Sigmoid colon (tissue), 7 donors: ENCODE results near the gene GABRR1. TPM values are rescaled to one million over a fixed set of nuclear protein-coding genes. Genes with fewer than 3 reads are reported as not detected.

Experiments used
- DNase-seq: peaks from one replicate; pipeline ENCODE4 v3.0.0-alpha.2; 2019
- H3K27ac ChIP-seq, 4 donors: fragments of 200-600 bp; sonication (generic); one replicate each; pipeline ENCODE4 v1.5.1; 2016 to 2019; ENCODE audit warnings: mild to moderate bottlenecking in 1 of 4
- H3K27me3 ChIP-seq, 3 donors: fragments of 200-600 bp; sonication (generic); one replicate each; pipeline ENCODE4 v1.5.1; 2019; ENCODE audit warnings: mild to moderate bottlenecking in 1 of 3
- H3K36me3 ChIP-seq, 4 donors: fragments of 200-600 bp; sonication (generic); one replicate each; pipeline ENCODE4 v1.5.1; 2016 to 2019
- H3K4me1 ChIP-seq, 4 donors: fragments of 200-600 bp; sonication (generic); one replicate each; pipeline ENCODE4 v1.5.1; 2017 to 2019
- H3K4me3 ChIP-seq, 4 donors: fragments of 200-600 bp; sonication (generic); one replicate each; pipeline ENCODE4 v1.5.1; 2017 to 2019; ENCODE audit warnings: mild to moderate bottlenecking in 2 of 4, moderate library complexity in 1 of 4
- H3K9me3 ChIP-seq, 4 donors: fragments of 200-600 bp in 3 of 4; sonication (generic) in 3 of 4; one replicate each; pipeline versions ENCODE4 v1.5.1 to v1.6.1; 2013 to 2019
- EP300 ChIP-seq, 4 donors: sonication (generic); formaldehyde crosslinking; IDR thresholded peaks; one replicate each; pipeline ENCODE4 v1.6.1; 2017; ENCODE audit warnings: antibody characterized with exemption in 4 of 4
- POLR2A ChIP-seq, 2 donors: fragments of 450-650 bp; IDR thresholded peaks; one replicate each; pipeline ENCODE4 v1.6.1; 2016; ENCODE audit warnings: antibody characterized with exemption in 2 of 2, mild to moderate bottlenecking in 2 of 2, moderate library complexity in 2 of 2
- POLR2AphosphoS5 ChIP-seq, 4 donors: sonication (generic); formaldehyde crosslinking; IDR thresholded peaks; one replicate each; pipeline ENCODE4 v1.6.1; 2017; ENCODE audit warnings: antibody characterized with exemption in 4 of 4
- WGBS, 2 donors: extraction: QIAGEN DNeasy Blood & Tissue Kit; methylation state at CpG; one replicate each; pipeline ENCODE4 v1.1.7; 2013; 5-methylcytosine and 5-hydroxymethylcytosine counted together
- intact Hi-C: fragments of 100-400 bp; cut with DNase I; formaldehyde crosslinking; loops from one replicate; pipeline ENCODE4 v1.15.1; 2023
- polyA plus RNA-seq, 3 donors: library from polyadenylated mRNA; stranded (reverse); fragments of 200-250 nt; gene quantifications; one replicate each; pipeline ENCODE4 v1.2.3, GENCODE V29; 2013
- total RNA-seq, 4 donors: library from RNA; depleted of rRNA; stranded (reverse); fragments of >200 nt; gene quantifications; one replicate each; pipeline ENCODE4 v1.1.0, GENCODE V29; 2016
- TF ChIP-seq, protein P1 (sequence below), 4 experiments: fragments of 450-650 bp in 3 of 4; fragments of 200-600 bp in 1 of 4; IDR thresholded peaks; one replicate each; pipeline ENCODE4 v1.5.1; 2016 to 2019; ENCODE audit warnings: antibody characterized with exemption in 4 of 4, mild to moderate bottlenecking in 3 of 4, moderate library complexity in 2 of 4
- donor health status: healthy with polysubstance abuse.
- donor health status: Bipolar disorder and iron deficiency.
- donor health status: healthy.

Gene GABRR1
- total and polyA plus RNA-seq, 7 donors, result 0.04 TPM; not detected in 6

DNA sequence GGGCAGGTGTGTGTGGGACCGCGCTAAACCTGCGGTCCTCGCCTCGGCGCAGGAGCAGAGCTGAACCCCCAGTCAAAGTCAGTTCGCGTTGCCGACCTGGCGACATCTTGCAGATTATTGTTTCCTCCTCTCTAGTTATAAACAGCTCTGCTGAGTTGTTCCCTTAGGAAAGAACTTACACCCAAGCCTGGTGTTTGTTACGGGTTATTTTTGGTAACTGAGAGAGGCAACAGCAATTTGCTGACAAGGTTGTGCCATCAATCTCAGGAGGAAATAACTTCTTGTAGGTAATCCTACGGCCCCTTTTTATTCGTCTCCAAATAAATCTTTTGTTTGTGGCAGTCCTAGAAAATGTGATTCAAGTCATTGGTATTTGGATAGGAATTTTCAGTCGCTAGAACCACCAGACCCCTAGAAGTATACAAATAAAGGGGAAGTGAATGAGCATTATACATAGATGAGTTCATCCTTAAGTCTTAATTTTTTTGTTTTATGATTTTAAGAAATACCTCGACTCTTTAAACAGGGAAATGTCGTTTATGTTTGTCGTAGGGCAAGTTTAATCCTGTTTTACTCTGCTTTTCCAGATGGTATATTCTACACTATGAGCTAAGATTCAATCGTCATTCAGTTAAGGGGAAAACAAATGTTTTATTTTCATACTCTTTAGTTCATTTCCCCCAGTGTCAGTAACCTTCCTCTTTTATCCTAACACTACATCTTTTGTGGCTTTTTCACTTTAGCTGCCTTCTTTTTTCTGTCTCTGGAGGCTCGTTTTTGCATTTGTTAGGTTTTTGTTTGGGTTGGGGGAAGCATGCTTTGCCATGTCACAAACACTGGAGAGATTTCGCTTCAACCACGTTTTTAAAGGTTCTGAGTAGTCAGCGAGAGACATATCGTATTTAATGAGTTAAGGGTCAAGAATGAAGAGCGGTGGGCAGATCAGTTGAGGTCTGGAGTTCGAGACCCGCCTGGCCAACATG, 70.1 kb downstream of the GABRR1 start:
- H3K36me3 ChIP-seq, result peaks cover 0 to 8% (median 0%) of the 10 kb centered on the region in 4 donors
- H3K27me3 ChIP-seq, result no peaks in the 10 kb centered on the region
- peaks cover 0 to 34% (median 30%) of the 10 kb centered on the region in 4 donors for H3K4me1 ChIP-seq
- no peak for DNase-seq
- TF ChIP-seq, protein P1, sequence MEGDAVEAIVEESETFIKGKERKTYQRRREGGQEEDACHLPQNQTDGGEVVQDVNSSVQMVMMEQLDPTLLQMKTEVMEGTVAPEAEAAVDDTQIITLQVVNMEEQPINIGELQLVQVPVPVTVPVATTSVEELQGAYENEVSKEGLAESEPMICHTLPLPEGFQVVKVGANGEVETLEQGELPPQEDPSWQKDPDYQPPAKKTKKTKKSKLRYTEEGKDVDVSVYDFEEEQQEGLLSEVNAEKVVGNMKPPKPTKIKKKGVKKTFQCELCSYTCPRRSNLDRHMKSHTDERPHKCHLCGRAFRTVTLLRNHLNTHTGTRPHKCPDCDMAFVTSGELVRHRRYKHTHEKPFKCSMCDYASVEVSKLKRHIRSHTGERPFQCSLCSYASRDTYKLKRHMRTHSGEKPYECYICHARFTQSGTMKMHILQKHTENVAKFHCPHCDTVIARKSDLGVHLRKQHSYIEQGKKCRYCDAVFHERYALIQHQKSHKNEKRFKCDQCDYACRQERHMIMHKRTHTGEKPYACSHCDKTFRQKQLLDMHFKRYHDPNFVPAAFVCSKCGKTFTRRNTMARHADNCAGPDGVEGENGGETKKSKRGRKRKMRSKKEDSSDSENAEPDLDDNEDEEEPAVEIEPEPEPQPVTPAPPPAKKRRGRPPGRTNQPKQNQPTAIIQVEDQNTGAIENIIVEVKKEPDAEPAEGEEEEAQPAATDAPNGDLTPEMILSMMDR (IDR thresholded peaks at IDR 0.05), result no peak
- TF ChIP-seq POLR2A (IDR thresholded peaks at IDR 0.05) (no peak), POLR2AphosphoS5 (IDR thresholded peaks at IDR 0.05) (peak; percentile 29 to 68 (median 56)), EP300 (IDR thresholded peaks at IDR 0.05) (peak in 1 of 4 donors; percentile 68)
- intact Hi-C loops, result loop anchor here (2.0 to 5.0 kb wide), 4 partner anchors 14 to 125 kb away; partner anchors contain the start of gene PNRC1
- 21 to 22% methylated on average over 26 of the region's 26 CpGs for WGBS, 2 donors
- no peaks in the 10 kb centered on the region for H3K9me3 ChIP-seq
- peak overlapping the region; percentile 92 to 95 (median 93) for H3K27ac ChIP-seq
- peak overlapping the region; percentile 75 to 91 (median 82) for H3K4me3 ChIP-seq

DNA sequence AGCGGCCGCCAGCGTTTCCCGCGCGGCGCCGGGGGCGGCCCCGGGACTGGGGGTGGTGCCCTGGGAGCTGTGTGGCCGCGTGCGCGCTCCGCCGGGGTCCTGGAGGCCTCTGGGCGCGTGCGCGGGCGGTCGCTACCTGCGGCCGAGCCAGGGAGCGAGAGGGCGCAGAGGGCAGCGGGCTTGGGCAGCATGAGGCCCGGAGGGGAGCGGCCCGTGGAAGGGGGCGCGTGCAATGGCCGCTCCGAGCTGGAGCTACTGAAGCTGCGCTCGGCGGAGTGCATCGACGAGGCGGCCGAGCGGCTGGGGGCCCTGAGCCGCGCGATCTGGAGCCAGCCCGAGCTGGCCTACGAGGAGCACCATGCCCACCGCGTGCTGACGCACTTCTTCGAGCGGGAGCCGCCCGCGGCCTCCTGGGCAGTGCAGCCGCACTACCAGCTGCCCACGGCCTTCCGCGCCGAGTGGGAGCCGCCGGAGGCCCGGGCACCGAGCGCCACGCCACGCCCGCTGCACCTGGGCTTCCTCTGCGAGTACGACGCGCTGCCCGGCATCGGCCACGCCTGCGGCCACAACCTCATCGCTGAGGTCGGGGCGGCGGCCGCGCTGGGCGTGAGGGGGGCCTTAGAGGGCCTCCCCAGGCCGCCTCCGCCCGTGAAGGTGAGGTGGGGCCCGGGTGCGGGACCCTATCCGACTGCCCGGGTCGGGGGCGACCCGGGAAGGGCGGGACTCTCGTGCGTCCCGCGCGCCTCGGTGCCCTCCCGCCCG, 71.0 kb downstream of the GABRR1 start, which contains the start of gene PM20D2:
Gene PM20D2, plus strand, starts transcription at position 100 of the 762 bp plus-strand sequence. Its CDS starts 90 bp downstream, at position 190.
- H3K9me3 ChIP-seq, result no peaks in the 10 kb centered on the region
- intact Hi-C loops, result loop anchor here (2.0 to 5.0 kb wide), 4 partner anchors 15 to 124 kb away; partner anchors contain the start of gene PNRC1
- no peaks in the 10 kb centered on the region for H3K27me3 ChIP-seq
- H3K27ac ChIP-seq, result peak within 1 kb of the TSS; percentile 92 to 95 (median 93)
- WGBS, 2 donors, result 0 to 1% methylated on average over 102 of the region's 102 CpGs
- TF ChIP-seq POLR2A (IDR thresholded peaks at IDR 0.05) (peak in 1 of 2 donors; percentile 19), EP300 (IDR thresholded peaks at IDR 0.05) (no peak), POLR2AphosphoS5 (IDR thresholded peaks at IDR 0.05) (peak; percentile 80 to 89 (median 84))
- TF ChIP-seq, protein P1 (IDR thresholded peaks at IDR 0.05), result no peak
- H3K4me1 ChIP-seq, result peaks cover 0 to 36% (median 31%) of the 10 kb centered on the region in 4 donors
- H3K4me3 ChIP-seq, result peak within 1 kb of the TSS; percentile 75 to 91 (median 82)
- H3K36me3 ChIP-seq, result peaks cover 0 to under 1% (median 0%) of the 10 kb centered on the region in 4 donors
- DNase-seq, result peak; percentile 83

DNA sequence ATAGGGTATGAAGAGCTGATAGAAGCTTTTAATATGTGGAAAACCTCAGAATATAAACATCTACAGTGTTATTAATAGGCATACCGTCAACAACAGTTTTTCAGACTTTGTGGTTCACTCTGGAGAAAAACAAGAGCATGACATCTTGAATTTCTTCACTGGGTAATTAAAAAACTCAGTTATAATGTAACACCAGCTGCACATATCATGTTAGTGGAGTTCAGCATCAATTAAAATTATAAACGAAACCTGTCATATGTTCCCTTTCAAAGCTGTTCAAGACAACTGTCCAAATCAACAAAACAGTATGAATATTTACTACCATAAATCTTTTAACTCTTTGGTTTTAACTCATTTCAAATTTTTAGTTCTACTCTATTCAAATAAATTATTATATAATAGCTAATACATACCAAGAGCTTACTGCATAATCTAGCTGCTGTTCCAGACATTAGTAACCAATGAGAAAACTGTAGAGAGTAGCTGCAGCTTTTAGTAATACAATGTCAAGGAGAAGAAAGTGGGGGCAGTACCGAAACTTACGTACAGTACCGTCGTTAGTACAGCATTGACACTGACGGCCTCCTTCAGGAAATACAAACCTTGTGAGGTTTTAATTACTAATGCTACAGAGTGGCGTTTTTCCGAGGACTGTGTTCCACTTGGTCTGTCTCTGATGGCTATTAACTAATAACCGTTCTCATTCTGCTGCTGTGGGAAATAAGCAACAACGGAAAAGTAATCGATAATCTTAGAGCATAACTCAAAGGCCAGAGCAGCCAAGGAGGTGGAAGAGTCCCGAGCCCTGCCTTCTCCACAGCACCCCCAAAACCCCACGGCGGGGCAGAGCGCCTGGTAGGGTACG, 71.8 kb downstream of the GABRR1 start:
- H3K4me1 ChIP-seq, result peaks cover 0 to 44% (median 37%) of the 10 kb centered on the region in 4 donors
- no peak for DNase-seq
- TF ChIP-seq, protein P1 (IDR thresholded peaks at IDR 0.05), result no peak
- TF ChIP-seq POLR2A (IDR thresholded peaks at IDR 0.05) (no peak), EP300 (IDR thresholded peaks at IDR 0.05) (no peak), POLR2AphosphoS5 (IDR thresholded peaks at IDR 0.05) (no peak)
- peak overlapping the region; percentile 92 to 95 (median 93) for H3K27ac ChIP-seq
- intact Hi-C loops, result loop anchor here (5.0 kb wide), 2 partner anchors 108 to 123 kb away; no protein-coding TSS in a partner anchor
- peak overlapping the region; percentile 75 to 91 (median 82) for H3K4me3 ChIP-seq
- WGBS, 2 donors, result 4 to 5% methylated on average over 17 of the region's 17 CpGs
- no peaks in the 10 kb centered on the region for H3K9me3 ChIP-seq
- H3K27me3 ChIP-seq, result no peaks in the 10 kb centered on the region
- no peaks in the 10 kb centered on the region for H3K36me3 ChIP-seq
